Tibial nerve (tissue), 4 donors: ENCODE measurements around the gene TBC1D2B. TPM values are rescaled to one million over a fixed set of nuclear protein-coding genes. Genes with fewer than 3 reads are reported as not detected.

Source experiments
- DNase-seq, 2 donors: peaks; one replicate each; pipeline ENCODE4 v3.0.0-alpha.2; 2019; ENCODE audit warnings: low spot score in 2 of 2
- H3K27ac ChIP-seq, 4 donors: fragments of 200-600 bp; sonication (generic) in 3 of 4; one replicate each; pipeline ENCODE4 v1.5.1; 2017 to 2019; ENCODE audit warnings: mild to moderate bottlenecking in 1 of 4
- H3K27me3 ChIP-seq, 2 donors: fragments of 200-600 bp; sonication (generic) in 1 of 2; one replicate each; pipeline versions ENCODE4 v1.5.1 to v1.6.0; 2017 to 2019
- H3K36me3 ChIP-seq, 3 donors: fragments of 200-600 bp; sonication (generic); one replicate each; pipeline ENCODE4 v1.5.1; 2018 to 2019
- H3K4me1 ChIP-seq, 4 donors: fragments of 200-600 bp; sonication (generic) in 3 of 4; one replicate each; pipeline ENCODE4 v1.5.1; 2017 to 2019
- H3K4me3 ChIP-seq, 4 donors: fragments of 200-600 bp; sonication (generic) in 3 of 4; one replicate each; pipeline ENCODE4 v1.5.1; 2017 to 2019; ENCODE audit warnings: mild to moderate bottlenecking in 1 of 4, moderate library complexity in 1 of 4
- H3K9me3 ChIP-seq, 4 donors: fragments of 200-600 bp; sonication (generic) in 3 of 4; one replicate each; pipeline ENCODE4 v1.5.1; 2017 to 2019
- CTCF ChIP-seq, 5 experiments: fragments of 200-600 bp in 3 of 5; fragments of 450-650 bp in 2 of 5; sonication (generic) in 3 of 5; IDR thresholded peaks; one replicate each; pipeline ENCODE4 v1.5.1; 2016 to 2019; ENCODE audit warnings: antibody characterized with exemption in 5 of 5, mild to moderate bottlenecking in 3 of 5, moderate library complexity in 2 of 5
- EP300 ChIP-seq, 2 donors: sonication (generic); formaldehyde crosslinking; IDR thresholded peaks; one replicate each; pipeline ENCODE4 v1.6.1; 2017; ENCODE audit warnings: antibody characterized with exemption in 2 of 2, mild to moderate bottlenecking in 1 of 2
- POLR2A ChIP-seq, 2 donors: fragments of 450-650 bp; IDR thresholded peaks; one replicate each; pipeline ENCODE4 v1.6.1; 2017; ENCODE audit warnings: antibody characterized with exemption in 2 of 2, mild to moderate bottlenecking in 2 of 2, moderate library complexity in 2 of 2
- WGBS, 2 donors: methylation state at CpG; one replicate each; pipeline ENCODE4 v1.1.5; 2018; 5-methylcytosine and 5-hydroxymethylcytosine counted together
- total RNA-seq, 4 donors: library from RNA; depleted of rRNA; stranded (reverse); fragments of >200 nt; gene quantifications; one replicate each; pipeline ENCODE4 v1.1.0, GENCODE V29; 2016

TBC1D2B gene
- total RNA-seq, 4 donors from 2014 or later: 64.5 to 127 (median 94.5) TPM

- WGBS, 2 donors: 88 to 93% methylated on average over 5 of the region's 6 CpGs
Measured at GRCh38 chr15:78102741-78103140, 25.2 kb upstream of the TBC1D2B start.

DNA sequence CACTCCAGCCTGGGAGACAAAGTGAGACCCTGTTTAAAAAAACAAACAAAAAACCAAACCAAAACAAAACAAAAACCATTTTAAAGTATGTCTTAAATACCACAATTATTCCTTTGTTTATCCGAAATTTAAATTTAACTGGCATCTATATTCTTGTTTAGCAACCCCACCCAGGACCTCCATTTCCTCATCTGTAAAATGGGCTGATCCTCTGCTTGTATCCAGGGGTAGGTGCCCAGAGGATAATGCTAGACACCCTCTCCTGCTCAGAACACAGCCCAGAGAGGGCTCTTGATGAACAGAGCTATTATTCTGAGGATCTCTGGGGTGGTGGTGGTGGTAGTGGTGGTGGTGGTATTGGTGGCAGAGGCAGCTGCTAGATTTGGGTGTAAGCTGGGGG, 24.7 kb upstream of the TBC1D2B start:
- H3K36me3 ChIP-seq: no peaks in the 10 kb centered on the region
- no peak overlapping the region for H3K27ac ChIP-seq
- no peak for DNase-seq
- no peak overlapping the region for H3K4me3 ChIP-seq
- no peaks in the 10 kb centered on the region for H3K9me3 ChIP-seq
- no peak for TF ChIP-seq POLR2A (IDR thresholded peaks at IDR 0.05)
- TF ChIP-seq EP300 (IDR thresholded peaks at IDR 0.05): no peak
- TF ChIP-seq CTCF (IDR thresholded peaks at IDR 0.05): no peak
- H3K27me3 ChIP-seq: no peaks in the 10 kb centered on the region
- peaks cover 0 to 5% (median 2%) of the 10 kb centered on the region in 4 donors for H3K4me1 ChIP-seq
- 71 to 80% methylated on average over 1 of the region's 1 CpG for WGBS, 2 donors

More at GRCh38 chr15:78102741-78103140, 25.2 kb upstream of the TBC1D2B start:
- Histone ChIP-seq H3K4me1 (peaks cover 0 to 5% (median 2%) of the 10 kb centered on the region in 4 donors), H3K36me3 (no peaks in the 10 kb centered on the region), H3K4me3 (no peak overlapping the region), H3K27ac (no peak overlapping the region), H3K27me3 (no peaks in the 10 kb centered on the region), H3K9me3 (no peaks in the 10 kb centered on the region)
- DNase-seq: no peak
- no peak for TF ChIP-seq POLR2A (IDR thresholded peaks at IDR 0.05)
- TF ChIP-seq CTCF (IDR thresholded peaks at IDR 0.05): no peak
- TF ChIP-seq EP300 (IDR thresholded peaks at IDR 0.05): no peak

DNA sequence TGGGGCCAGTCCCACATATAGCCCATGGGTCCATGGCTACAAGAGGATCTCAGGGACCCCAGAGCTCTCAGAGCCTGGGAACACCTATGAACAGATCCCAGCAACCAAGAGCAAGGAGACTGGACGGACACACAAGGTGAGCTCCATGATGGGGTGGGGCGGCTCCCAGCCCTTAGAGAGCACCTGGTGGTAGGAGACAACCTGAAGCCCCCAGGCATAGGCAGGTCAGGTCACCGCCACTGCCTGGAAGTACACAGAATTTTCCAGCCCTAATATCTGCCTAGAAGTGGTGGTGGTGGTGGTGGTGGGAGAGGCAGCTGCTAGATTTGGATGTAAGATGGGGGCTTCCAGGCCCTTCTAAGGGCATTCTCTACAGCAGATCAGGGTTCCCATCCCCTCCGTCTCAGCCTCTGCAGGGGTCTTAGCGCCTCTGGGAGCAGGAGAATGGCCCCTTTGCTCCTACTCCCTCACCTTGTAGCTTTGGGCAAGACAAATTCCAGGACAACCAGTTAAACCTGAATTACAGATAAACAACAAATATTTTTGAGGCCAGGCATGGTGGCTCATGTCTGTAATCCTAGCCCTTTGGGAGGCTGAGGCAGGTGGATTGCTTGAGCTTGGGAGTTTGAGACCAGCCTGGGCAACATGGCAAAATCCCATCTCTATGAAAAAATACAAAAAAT, 24.1 kb upstream of the TBC1D2B start:
- H3K4me3 ChIP-seq: no peak overlapping the region
- no peak for DNase-seq
- TF ChIP-seq CTCF (IDR thresholded peaks at IDR 0.05) (no peak), EP300 (IDR thresholded peaks at IDR 0.05) (no peak), POLR2A (IDR thresholded peaks at IDR 0.05) (no peak)
- no peaks in the 10 kb centered on the region for H3K27me3 ChIP-seq
- no peaks in the 10 kb centered on the region for H3K9me3 ChIP-seq
- WGBS, 2 donors: 95 to 100% methylated on average over 2 to 5 of the region's 5 CpGs
- H3K4me1 ChIP-seq: peaks cover 0 to 5% (median 2%) of the 10 kb centered on the region in 4 donors
- H3K36me3 ChIP-seq: no peaks in the 10 kb centered on the region
- no peak overlapping the region for H3K27ac ChIP-seq

DNA sequence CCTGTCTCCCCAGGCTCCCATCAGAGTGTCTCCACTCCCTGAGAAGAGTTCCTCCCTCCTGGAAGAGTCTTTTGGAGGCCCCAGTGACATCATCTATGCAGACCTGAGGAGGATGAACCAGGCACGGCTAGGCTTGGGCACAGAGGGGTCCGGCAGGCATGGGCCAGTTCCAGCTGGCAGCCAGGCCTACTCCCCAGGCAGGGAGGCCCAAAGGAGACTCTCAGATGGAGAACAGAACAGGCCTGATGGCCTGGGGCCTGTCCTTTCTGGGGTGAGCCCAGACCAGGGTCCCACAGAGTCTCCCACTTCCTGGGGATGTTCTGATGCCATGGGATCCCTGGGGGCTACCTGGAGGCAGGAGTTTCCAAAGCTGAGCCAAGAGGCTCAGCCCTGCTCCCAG, 23.4 kb upstream of the TBC1D2B start:
- TF ChIP-seq CTCF (IDR thresholded peaks at IDR 0.05): no peak
- TF ChIP-seq POLR2A (IDR thresholded peaks at IDR 0.05): no peak
- no peak for TF ChIP-seq EP300 (IDR thresholded peaks at IDR 0.05)
- no peak overlapping the region for H3K4me3 ChIP-seq
- H3K4me1 ChIP-seq: peaks cover 0 to 5% (median 2%) of the 10 kb centered on the region in 4 donors
- WGBS, 2 donors: 80% methylated on average over 2 of the region's 2 CpGs; no CpG with 5 or more reads in 1 of the 2 donors
- no peak for DNase-seq
- no peaks in the 10 kb centered on the region for H3K9me3 ChIP-seq
- H3K27ac ChIP-seq: no peak overlapping the region
- no peaks in the 10 kb centered on the region for H3K36me3 ChIP-seq
- H3K27me3 ChIP-seq: no peaks in the 10 kb centered on the region

GRCh38 chr15:78098131-78098755, 20.7 kb upstream of the TBC1D2B start:
- DNase-seq: no peak
- Histone ChIP-seq H3K27ac (no peak overlapping the region), H3K4me3 (no peak overlapping the region), H3K27me3 (no peaks in the 10 kb centered on the region), H3K4me1 (peaks cover 0 to 2% (median 0%) of the 10 kb centered on the region in 4 donors), H3K36me3 (no peaks in the 10 kb centered on the region), H3K9me3 (no peaks in the 10 kb centered on the region)
- WGBS, 2 donors: 92 to 94% methylated on average over 8 to 9 of the region's 11 CpGs
- TF ChIP-seq POLR2A (IDR thresholded peaks at IDR 0.05) (no peak), CTCF (IDR thresholded peaks at IDR 0.05) (no peak), EP300 (IDR thresholded peaks at IDR 0.05) (no peak)
